Stomach (tissue), 4 donors: ENCODE data around the gene DHCR7.

Experiments used
- CTCF ChIP-seq, 7 experiments: fragments of 450-650 bp in 4 of 7; fragments of 200-600 bp in 3 of 7; sonication (generic) in 3 of 7; IDR thresholded peaks; one replicate each; pipeline ENCODE4 v1.5.1; 2016 to 2019; ENCODE audit warnings: antibody characterized with exemption in 7 of 7, control low read depth in 2 of 7, mild to moderate bottlenecking in 1 of 7
- EP300 ChIP-seq: sonication (generic); formaldehyde crosslinking; IDR thresholded peaks from one replicate; pipeline ENCODE4 v1.6.1; 2017; ENCODE audit warnings: antibody characterized with exemption
- POLR2A ChIP-seq, 4 donors: fragments of 450-650 bp; IDR thresholded peaks; one replicate each; pipeline ENCODE4 v1.6.1; 2016; ENCODE audit warnings: antibody characterized with exemption in 4 of 4, control low read depth in 2 of 4, mild to moderate bottlenecking in 1 of 4, moderate library complexity in 1 of 4
- POLR2AphosphoS5 ChIP-seq, 3 donors: sonication (generic); formaldehyde crosslinking; IDR thresholded peaks; one replicate each; pipeline ENCODE4 v1.6.1; 2016; ENCODE audit warnings: antibody characterized with exemption in 3 of 3

- TF ChIP-seq EP300 (no peak), CTCF (IDR thresholded peaks at IDR 0.05) (no peak), POLR2A (IDR thresholded peaks at IDR 0.05) (no peak), POLR2AphosphoS5 (IDR thresholded peaks at IDR 0.05) (no peak)
Observed at GRCh38 chr11:71414645-71415044, 33.5 kb downstream of the DHCR7 start.
